Keratinocyte (primary cell): Measurements from ENCODE around the gene CUX1. TPM values are rescaled to one million over a fixed set of nuclear protein-coding genes. Genes with fewer than 3 reads are reported as not detected.

Experiments
- DNase-seq: peaks from one replicate; pipeline ENCODE4 v3.0.0-alpha.2; 2011; ENCODE audit warnings: low read depth, missing footprints, low spot score
- FAIRE-seq: peaks from 2 replicates; lab custom pipeline; 2011; peaks lifted over from hg19 to GRCh38; lab: Jason Lieb, UNC
- H2AFZ ChIP-seq: 2 replicates; pipeline ENCODE4 v1.6.0; 2012; ENCODE audit warnings: low read length, control low read depth, inconsistent platforms; ENCODE audit not compliant: control insufficient read depth
- H3K27ac ChIP-seq: 2 replicates; pipeline ENCODE4 v1.5.1; 2011; ENCODE audit warnings: low read length; ENCODE audit not compliant: control insufficient read depth, insufficient read depth
- H3K27me3 ChIP-seq: 3 replicates; pipeline ENCODE4 v1.6.0; 2011; ENCODE audit warnings: low read length; ENCODE audit not compliant: control insufficient read depth, insufficient read depth; ENCODE audit errors: extremely low read depth
- H3K36me3 ChIP-seq, 2 experiments: 2 replicates in 1 of 2; 3 replicates in 1 of 2; pipeline ENCODE4 v1.5.1; 2011; ENCODE audit warnings: low read length in 2 of 2, mild to moderate bottlenecking in 1 of 2; ENCODE audit not compliant: control insufficient read depth in 2 of 2, insufficient read depth in 2 of 2; ENCODE audit errors: extremely low read depth in 1 of 2
- H3K4me1 ChIP-seq: 3 replicates; pipeline ENCODE4 v1.5.1; 2011; ENCODE audit warnings: low read length; ENCODE audit not compliant: control insufficient read depth, insufficient read depth; ENCODE audit errors: extremely low read depth
- H3K4me2 ChIP-seq: 3 replicates; pipeline ENCODE4 v1.6.0; 2011; ENCODE audit warnings: low read depth, low read length; ENCODE audit not compliant: control insufficient read depth, insufficient read depth; ENCODE audit errors: extremely low read depth
- H3K4me3 ChIP-seq, 3 experiments: fragments of 200-600 bp in 1 of 3; sonication (generic) in 1 of 3; 2 replicates in 2 of 3; 3 replicates in 1 of 3; pipeline ENCODE4 v1.5.1; 2011 to 2016; ENCODE audit warnings: low read length in 3 of 3, mild to moderate bottlenecking in 3 of 3, control low read depth in 2 of 3, inconsistent platforms in 1 of 3, low read depth in 1 of 3, mixed read lengths in 1 of 3, mixed run types in 1 of 3, moderate library complexity in 1 of 3; ENCODE audit not compliant: control insufficient read depth in 2 of 3, insufficient read depth in 2 of 3; ENCODE audit errors: extremely low read depth in 1 of 3
- H3K79me2 ChIP-seq: 2 replicates; pipeline ENCODE4 v1.6.0; 2012; ENCODE audit warnings: low read length; ENCODE audit not compliant: control insufficient read depth, insufficient read depth
- H3K9ac ChIP-seq: 3 replicates; pipeline ENCODE4 v1.6.0; 2011; ENCODE audit warnings: low read length; ENCODE audit not compliant: control insufficient read depth, insufficient read depth; ENCODE audit errors: extremely low read depth
- H3K9me1 ChIP-seq: 3 replicates; pipeline ENCODE4 v1.6.0; 2011; ENCODE audit warnings: low read length; ENCODE audit not compliant: control insufficient read depth, insufficient read depth; ENCODE audit errors: extremely low read depth
- H3K9me3 ChIP-seq: 2 replicates; pipeline ENCODE4 v1.5.1; 2012; ENCODE audit warnings: low read depth, low read length; ENCODE audit not compliant: control insufficient read depth
- H4K20me1 ChIP-seq: 3 replicates; pipeline ENCODE4 v1.6.0; 2011; ENCODE audit warnings: low read length; ENCODE audit not compliant: control insufficient read depth, insufficient read depth; ENCODE audit errors: extremely low read depth
- CTCF ChIP-seq, 3 experiments: IDR thresholded peaks in 1 of 3; conservative IDR thresholded peaks in 1 of 3; optimal IDR thresholded peaks in 1 of 3; 2 replicates in 2 of 3; 3 replicates in 1 of 3; pipeline versions ENCODE3 to v1.5.1; 2011; ENCODE audit warnings: low read length in 3 of 3, mild to moderate bottlenecking in 3 of 3, moderate library complexity in 2 of 3, control low read depth in 1 of 3, inconsistent platforms in 1 of 3; ENCODE audit not compliant: insufficient read depth in 2 of 3; ENCODE audit errors: extremely low read depth in 1 of 3
- EZH2 ChIP-seq: IDR thresholded peaks from one replicate; pipeline ENCODE4 v1.6.1; 2012; ENCODE audit warnings: inconsistent platforms, mild to moderate bottlenecking, low read length, moderate library complexity
- dilution Hi-C: fragments of 300-500 bp; cut with MboI; formaldehyde crosslinking; loops from one replicate; pipeline ENCODE4 v1.7.0; 2020; ENCODE audit warnings: low sequenced_read_pairs; ENCODE audit not compliant: extremely low pct_ligation_motif_present
- polyA plus RNA-seq, 5 experiments: library from polyadenylated mRNA; depleted of rRNA in 3 of 5; stranded (reverse) in 3 of 5; stranded (forward) in 1 of 5; unstranded in 1 of 5; fragments of >200 nt; gene quantifications; 1 replicate in 1 of 5; 2 replicates in 3 of 5; 3 replicates in 1 of 5; pipeline versions ENCODE4 v1.2.1 to v1.2.3, GENCODE V29; 2011 to 2012; ENCODE audit warnings: missing spikeins in 2 of 5, low read depth in 1 of 5, low replicate concordance in 1 of 5

CUX1 gene
- polyA plus RNA-seq, 1 donor (not counting 4 experiments of a cell fraction or from before 2014, with no cell fraction given) = 18.3 TPM

GRCh38 chr7:102120666-102121195, 303.3 kb downstream of the CUX1 start:
- DNase-seq (no peak), FAIRE-seq (no peak)
- Histone ChIP-seq H3K9me3 (no peaks in the 10 kb centered on the region), H3K27me3 (no peaks in the 10 kb centered on the region), H2AFZ (no peak overlapping the region), H3K36me3 (peaks cover 0 to 2% of the 10 kb centered on the region in 2 experiments), H3K9me1 (no peaks in the 10 kb centered on the region), H3K9ac (no peak overlapping the region), H3K79me2 (no peaks in the 10 kb centered on the region), H3K4me3 (no peak overlapping the region), H4K20me1 (no peaks in the 10 kb centered on the region), H3K4me1 (peaks cover 18% of the 10 kb centered on the region), H3K27ac (no peak overlapping the region), H3K4me2 (no peak overlapping the region)
- TF ChIP-seq EZH2 (no peak), CTCF (optimal IDR thresholded peaks at IDR 0.05 in 1 of 3, IDR thresholded peaks at IDR 0.05 in 1 of 3, conservative IDR thresholded peaks at IDR 0.05 in 1 of 3; ENCODE audit: extremely low read depth in 1 of 3, insufficient read depth in 2 of 3, low read length in 3 of 3) (no peak)
- dilution Hi-C loops = no loop called here

- FAIRE-seq (no peak), DNase-seq (no peak)
- Histone ChIP-seq H3K4me2 (peak overlapping the region; percentile 60), H3K9me1 (no peaks in the 10 kb centered on the region), H3K9ac (no peak overlapping the region), H3K27ac (peak overlapping the region; percentile 66), H3K4me3 (no peak overlapping the region), H3K79me2 (no peaks in the 10 kb centered on the region), H3K36me3 (peaks cover 0 to 2% of the 10 kb centered on the region in 2 experiments), H3K9me3 (no peaks in the 10 kb centered on the region), H3K27me3 (no peaks in the 10 kb centered on the region), H2AFZ (peak overlapping the region; percentile 33), H4K20me1 (no peaks in the 10 kb centered on the region), H3K4me1 (peaks cover 18% of the 10 kb centered on the region)
- TF ChIP-seq EZH2 (no peak), CTCF (optimal IDR thresholded peaks at IDR 0.05 in 1 of 3, IDR thresholded peaks at IDR 0.05 in 1 of 3, conservative IDR thresholded peaks at IDR 0.05 in 1 of 3; ENCODE audit: extremely low read depth in 1 of 3, insufficient read depth in 2 of 3, low read length in 3 of 3) (no peak)
- dilution Hi-C loops = no loop called here
Observed at GRCh38 chr7:102122026-102122425, 304.6 kb downstream of the CUX1 start.
